ENCODE results near the gene FOXA2. TPM values are rescaled to one million over a fixed set of nuclear protein-coding genes. Genes with fewer than 3 reads are reported as not detected.

Gene FOXA2
- total and polyA plus RNA-seq, 2 of the 13 experiments (the other 11 are each of a cell fraction or from before 2014, with no cell fraction given): 8.8 to 12.2 TPM

GRCh38 chr20:22583773-22584521 is 425 bp downstream of the FOXA2 start (continued):
- TF ChIP-seq RCOR2 (CRISPR knock-in tag; IDR thresholded peaks at IDR 0.05) (no peak), NR2F6 (IDR thresholded peaks at IDR 0.05) (no peak), NR2F6 (CRISPR knock-in tag; IDR thresholded peaks at IDR 0.05) (peak; percentile 17; the same call in 1 of the 2 replicates), CEBPG (CRISPR knock-in tag; IDR thresholded peaks at IDR 0.05) (no peak), REST (IDR thresholded peaks at IDR 0.05; ENCODE audit: borderline replicate concordance in 1 of 2, low read depth in 1 of 2, low read length in 2 of 2) (peak in 1 of 2 experiments; percentile 54; a peak in 1 of 4 replicates), ONECUT2 (CRISPR knock-in tag; IDR thresholded peaks at IDR 0.05) (peak; percentile 17; the same call in 1 of the 2 replicates), HNRNPUL1 (IDR thresholded peaks at IDR 0.05; ENCODE audit: low read depth, low read length) (no peak), ZNF121 (CRISPR knock-in tag; IDR thresholded peaks at IDR 0.05) (0 out of 2 replicates have a peak, but pooled peaks have one; percentile 3), ZSCAN31 (CRISPR knock-in tag; IDR thresholded peaks at IDR 0.05; ENCODE audit: low read depth) (peak; percentile 40; the same call in 1 of the 2 replicates), PRMT3 (CRISPR knock-in tag; IDR thresholded peaks at IDR 0.05; ENCODE audit: borderline replicate concordance, low read depth) (no peak), RORA (CRISPR knock-in tag; IDR thresholded peaks at IDR 0.05) (no peak), ZNF740 (CRISPR knock-in tag; IDR thresholded peaks at IDR 0.05) (peak; percentile 98), RBM39 (IDR thresholded peaks at IDR 0.05; ENCODE audit: low read depth, low read length, poor library complexity, severe bottlenecking) (peak; percentile 82), NFYC (CRISPR knock-in tag; IDR thresholded peaks at IDR 0.05) (no peak), CBX1 (IDR thresholded peaks at IDR 0.05; ENCODE audit: low read depth) (no peak), SP140L (CRISPR knock-in tag; IDR thresholded peaks at IDR 0.05; ENCODE audit: borderline replicate concordance) (no peak), ZNF775 (CRISPR knock-in tag; IDR thresholded peaks at IDR 0.05; ENCODE audit: borderline replicate concordance) (no peak), TCF7 (IDR thresholded peaks at IDR 0.05; ENCODE audit: low read depth) (peak; percentile 67; the same call in 1 of the 2 replicates), HOXA3 (CRISPR knock-in tag; IDR thresholded peaks at IDR 0.05) (peak; percentile 29; the same call in 1 of the 2 replicates)
- TF ChIP-seq, protein P1, sequence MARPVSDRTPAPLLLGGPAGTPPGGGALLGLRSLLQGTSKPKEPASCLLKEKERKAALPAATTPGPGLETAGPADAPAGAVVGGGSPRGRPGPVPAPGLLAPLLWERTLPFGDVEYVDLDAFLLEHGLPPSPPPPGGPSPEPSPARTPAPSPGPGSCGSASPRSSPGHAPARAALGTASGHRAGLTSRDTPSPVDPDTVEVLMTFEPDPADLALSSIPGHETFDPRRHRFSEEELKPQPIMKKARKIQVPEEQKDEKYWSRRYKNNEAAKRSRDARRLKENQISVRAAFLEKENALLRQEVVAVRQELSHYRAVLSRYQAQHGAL (CRISPR knock-in tag; IDR thresholded peaks at IDR 0.05; ENCODE audit: not compliant biosample characterization): no peak
- TF ChIP-seq, protein P2, sequence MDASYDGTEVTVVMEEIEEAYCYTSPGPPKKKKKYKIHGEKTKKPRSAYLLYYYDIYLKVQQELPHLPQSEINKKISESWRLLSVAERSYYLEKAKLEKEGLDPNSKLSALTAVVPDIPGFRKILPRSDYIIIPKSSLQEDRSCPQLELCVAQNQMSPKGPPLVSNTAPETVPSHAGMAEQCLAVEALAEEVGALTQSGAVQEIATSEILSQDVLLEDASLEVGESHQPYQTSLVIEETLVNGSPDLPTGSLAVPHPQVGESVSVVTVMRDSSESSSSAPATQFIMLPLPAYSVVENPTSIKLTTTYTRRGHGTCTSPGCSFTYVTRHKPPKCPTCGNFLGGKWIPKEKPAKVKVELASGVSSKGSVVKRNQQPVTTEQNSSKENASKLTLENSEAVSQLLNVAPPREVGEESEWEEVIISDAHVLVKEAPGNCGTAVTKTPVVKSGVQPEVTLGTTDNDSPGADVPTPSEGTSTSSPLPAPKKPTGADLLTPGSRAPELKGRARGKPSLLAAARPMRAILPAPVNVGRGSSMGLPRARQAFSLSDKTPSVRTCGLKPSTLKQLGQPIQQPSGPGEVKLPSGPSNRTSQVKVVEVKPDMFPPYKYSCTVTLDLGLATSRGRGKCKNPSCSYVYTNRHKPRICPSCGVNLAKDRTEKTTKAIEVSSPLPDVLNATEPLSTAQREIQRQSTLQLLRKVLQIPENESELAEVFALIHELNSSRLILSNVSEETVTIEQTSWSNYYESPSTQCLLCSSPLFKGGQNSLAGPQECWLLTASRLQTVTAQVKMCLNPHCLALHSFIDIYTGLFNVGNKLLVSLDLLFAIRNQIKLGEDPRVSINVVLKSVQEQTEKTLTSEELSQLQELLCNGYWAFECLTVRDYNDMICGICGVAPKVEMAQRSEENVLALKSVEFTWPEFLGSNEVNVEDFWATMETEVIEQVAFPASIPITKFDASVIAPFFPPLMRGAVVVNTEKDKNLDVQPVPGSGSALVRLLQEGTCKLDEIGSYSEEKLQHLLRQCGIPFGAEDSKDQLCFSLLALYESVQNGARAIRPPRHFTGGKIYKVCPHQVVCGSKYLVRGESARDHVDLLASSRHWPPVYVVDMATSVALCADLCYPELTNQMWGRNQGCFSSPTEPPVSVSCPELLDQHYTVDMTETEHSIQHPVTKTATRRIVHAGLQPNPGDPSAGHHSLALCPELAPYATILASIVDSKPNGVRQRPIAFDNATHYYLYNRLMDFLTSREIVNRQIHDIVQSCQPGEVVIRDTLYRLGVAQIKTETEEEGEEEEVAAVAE (CRISPR knock-in tag; IDR thresholded peaks at IDR 0.05; ENCODE audit: borderline replicate concordance): no peak; the same call in 1 of the 2 replicates
